GM21515 (cell line): Measurements from ENCODE around the gene DACH2.
"Not testable (repeated sequence)": the region's sequence is repeated elsewhere in the genome, so short reads cannot be mapped to it uniquely, and the experiment has no call there.

Source experiments
- ATAC-seq: cut with Tn5 transposase; IDR thresholded peaks from one replicate; pipeline ENCODE4 v1.9.1; 2021; ENCODE audit not compliant: unreplicated experiment

Gene DACH2

GRCh38 chrX:86148024-86148511 is at the start of gene DACH2:
DACH2 (plus strand) TSS chrX:86148451.
- peak; percentile 98 for ATAC-seq

- ATAC-seq: no peak
Measured at GRCh38 chrX:86102341-86102740, 45.9 kb upstream of the DACH2 start.

GRCh38 chrX:86103061-86103460 is 45.2 kb upstream of the DACH2 start:
- ATAC-seq: no peak

GRCh38 chrX:86104526-86104925 is 43.7 kb upstream of the DACH2 start:
- ATAC-seq: no peak

- ATAC-seq: no peak
Measured at GRCh38 chrX:86121916-86122315, 26.3 kb upstream of the DACH2 start.

- ATAC-seq: no peak
Measured at GRCh38 chrX:86133761-86134160, 14.5 kb upstream of the DACH2 start.

- ATAC-seq: no peak
Measured at GRCh38 chrX:86137071-86137470, 11.2 kb upstream of the DACH2 start.

- ATAC-seq: no peak
Measured at GRCh38 chrX:86141786-86142185, 6.5 kb upstream of the DACH2 start.

- no peak for ATAC-seq
Measured at GRCh38 chrX:86146102-86146501, 2.1 kb upstream of the DACH2 start.

GRCh38 chrX:86148594-86148993 is 343 bp downstream of the DACH2 start:
- ATAC-seq: no peak

- ATAC-seq: no peak
Measured at GRCh38 chrX:86149119-86149518, 868 bp downstream of the DACH2 start.

GRCh38 chrX:86154553-86154952 is 6.3 kb downstream of the DACH2 start:
- ATAC-seq: no peak

GRCh38 chrX:86171366-86171765 is 23.1 kb downstream of the DACH2 start:
- ATAC-seq: no peak

- ATAC-seq: no peak
Measured at GRCh38 chrX:86178906-86179305, 30.7 kb downstream of the DACH2 start.

- ATAC-seq: not testable (repeated sequence)
Measured at GRCh38 chrX:86181325-86181724, 33.1 kb downstream of the DACH2 start.

GRCh38 chrX:86192827-86193226 is 44.6 kb downstream of the DACH2 start:
- ATAC-seq: no peak

GRCh38 chrX:86194758-86195157 is 46.5 kb downstream of the DACH2 start:
- no peak for ATAC-seq

GRCh38 chrX:86195343-86195742 is 47.1 kb downstream of the DACH2 start:
- ATAC-seq: no peak

- no peak for ATAC-seq
Measured at GRCh38 chrX:86197815-86198214, 49.6 kb downstream of the DACH2 start.

GRCh38 chrX:86210772-86211171 is 62.5 kb downstream of the DACH2 start:
- no peak for ATAC-seq

- ATAC-seq: no peak
Measured at GRCh38 chrX:86215260-86215659, 67.0 kb downstream of the DACH2 start.

GRCh38 chrX:86237482-86237881 is 89.2 kb downstream of the DACH2 start:
- ATAC-seq: no peak

GRCh38 chrX:86241547-86241946 is 93.3 kb downstream of the DACH2 start:
- no peak for ATAC-seq

- no peak for ATAC-seq
Measured at GRCh38 chrX:86263526-86263925, 115.3 kb downstream of the DACH2 start.
